ENCODE measurements around the gene SLC24A3.

SLC24A3 gene

GRCh38 chr20:19431906-19432305 is 219.5 kb downstream of the SLC24A3 start:
- DNase-seq, result no peak

GRCh38 chr20:19433371-19434350 is 221.2 kb downstream of the SLC24A3 start:
- no peak for DNase-seq

GRCh38 chr20:19435316-19435715 is 222.9 kb downstream of the SLC24A3 start:
- no peak for DNase-seq

GRCh38 chr20:19435821-19436220 is 223.4 kb downstream of the SLC24A3 start:
- no peak for DNase-seq

- DNase-seq, result no peak
Observed at GRCh38 chr20:19438488-19438887, 226.0 kb downstream of the SLC24A3 start.

GRCh38 chr20:19440660-19441527 is 228.5 kb downstream of the SLC24A3 start:
- no peak for DNase-seq

- no peak for DNase-seq
Observed at GRCh38 chr20:19446246-19446645, 233.8 kb downstream of the SLC24A3 start.

- DNase-seq, result no peak
Observed at GRCh38 chr20:19448632-19449031, 236.2 kb downstream of the SLC24A3 start.

GRCh38 chr20:19449051-19449450 is 236.6 kb downstream of the SLC24A3 start:
- no peak for DNase-seq

GRCh38 chr20:19451231-19451922 is 238.9 kb downstream of the SLC24A3 start:
- DNase-seq, result no peak

GRCh38 chr20:19451923-19452295 is 239.5 kb downstream of the SLC24A3 start:
- no peak for DNase-seq

- DNase-seq, result no peak
Observed at GRCh38 chr20:19453410-19453809, 241.0 kb downstream of the SLC24A3 start.

GRCh38 chr20:19453862-19454261 is 241.4 kb downstream of the SLC24A3 start:
- no peak for DNase-seq

- DNase-seq, result no peak
Observed at GRCh38 chr20:19456595-19457395, 244.4 kb downstream of the SLC24A3 start.

- no peak for DNase-seq
Observed at GRCh38 chr20:19457611-19458010, 245.2 kb downstream of the SLC24A3 start.

GRCh38 chr20:19460386-19460785 is 247.9 kb downstream of the SLC24A3 start:
- DNase-seq, result no peak

GRCh38 chr20:19462491-19462890 is 250.0 kb downstream of the SLC24A3 start:
- DNase-seq, result no peak

GRCh38 chr20:19463597-19463996 is 251.2 kb downstream of the SLC24A3 start:
- no peak for DNase-seq

GRCh38 chr20:19465536-19465935 is 253.1 kb downstream of the SLC24A3 start:
- no peak for DNase-seq

- DNase-seq, result no peak
Observed at GRCh38 chr20:19466206-19466928, 253.9 kb downstream of the SLC24A3 start.

- DNase-seq, result no peak
Observed at GRCh38 chr20:19473216-19473921, 260.9 kb downstream of the SLC24A3 start.

Data from NCI-H1930 (cell line).